ENCODE measurements around the gene GGACT. TPM values are rescaled to one million over a fixed set of nuclear protein-coding genes. Genes with fewer than 3 reads are reported as not detected.

The GGACT gene
- total RNA-seq, 1 donor from 2014 or later: 6.4 TPM

- DNase-seq (ENCODE audit: low spot score): no peak
Measured at GRCh38 chr13:100513987-100514670, 74.5 kb downstream of the GGACT start.

GRCh38 chr13:100513171-100513570 is 75.4 kb downstream of the GGACT start:
- no peak for DNase-seq (ENCODE audit: low spot score)

GRCh38 chr13:100512422-100512821 is 76.2 kb downstream of the GGACT start:
- no peak for DNase-seq (ENCODE audit: low spot score)

- no peak for DNase-seq (ENCODE audit: low spot score)
Measured at GRCh38 chr13:100511466-100511865, 77.1 kb downstream of the GGACT start.

GRCh38 chr13:100510208-100510957 is 78.2 kb downstream of the GGACT start:
- no peak for DNase-seq (ENCODE audit: low spot score)

GRCh38 chr13:100508996-100509395 is 79.6 kb downstream of the GGACT start:
- no peak for DNase-seq (ENCODE audit: low spot score)

GRCh38 chr13:100508455-100508854 is 80.1 kb downstream of the GGACT start:
- no peak for DNase-seq (ENCODE audit: low spot score)

GRCh38 chr13:100506600-100507422 is 81.8 kb downstream of the GGACT start:
- DNase-seq (ENCODE audit: low spot score): no peak

GRCh38 chr13:100506154-100506553 is 82.4 kb downstream of the GGACT start:
- no peak for DNase-seq (ENCODE audit: low spot score)

- DNase-seq (ENCODE audit: low spot score): no peak
Measured at GRCh38 chr13:100503622-100504021, 85.0 kb downstream of the GGACT start.

GRCh38 chr13:100502446-100502845 is 86.1 kb downstream of the GGACT start:
- no peak for DNase-seq (ENCODE audit: low spot score)

- no peak for DNase-seq (ENCODE audit: low spot score)
Measured at GRCh38 chr13:100497389-100497788, 91.2 kb downstream of the GGACT start.

GRCh38 chr13:100495455-100495854 is 93.1 kb downstream of the GGACT start:
- no peak for DNase-seq (ENCODE audit: low spot score)

- DNase-seq (ENCODE audit: low spot score): no peak
Measured at GRCh38 chr13:100493418-100493817, 95.2 kb downstream of the GGACT start.

- DNase-seq (ENCODE audit: low spot score): peak; percentile 12
Measured at GRCh38 chr13:100491164-100491842, 97.3 kb downstream of the GGACT start.

GRCh38 chr13:100490692-100491091 is 97.9 kb downstream of the GGACT start:
- DNase-seq (ENCODE audit: low spot score): no peak

- no peak for DNase-seq (ENCODE audit: low spot score)
Measured at GRCh38 chr13:100485265-100485664, 103.3 kb downstream of the GGACT start.

GRCh38 chr13:100484702-100485101 is 103.9 kb downstream of the GGACT start:
- DNase-seq (ENCODE audit: low spot score): no peak

- no peak for DNase-seq (ENCODE audit: low spot score)
Measured at GRCh38 chr13:100483841-100484381, 104.7 kb downstream of the GGACT start.

- DNase-seq (ENCODE audit: low spot score): no peak
Measured at GRCh38 chr13:100483139-100483538, 105.5 kb downstream of the GGACT start.

- DNase-seq (ENCODE audit: low spot score): no peak
Measured at GRCh38 chr13:100480676-100481075, 107.9 kb downstream of the GGACT start.
